ENCODE results near the gene SLC17A5.
"Not testable (repeated sequence)": the region's sequence is repeated elsewhere in the genome, so short reads cannot be mapped to it uniquely, and the experiment has no call there.

The SLC17A5 gene

DNA sequence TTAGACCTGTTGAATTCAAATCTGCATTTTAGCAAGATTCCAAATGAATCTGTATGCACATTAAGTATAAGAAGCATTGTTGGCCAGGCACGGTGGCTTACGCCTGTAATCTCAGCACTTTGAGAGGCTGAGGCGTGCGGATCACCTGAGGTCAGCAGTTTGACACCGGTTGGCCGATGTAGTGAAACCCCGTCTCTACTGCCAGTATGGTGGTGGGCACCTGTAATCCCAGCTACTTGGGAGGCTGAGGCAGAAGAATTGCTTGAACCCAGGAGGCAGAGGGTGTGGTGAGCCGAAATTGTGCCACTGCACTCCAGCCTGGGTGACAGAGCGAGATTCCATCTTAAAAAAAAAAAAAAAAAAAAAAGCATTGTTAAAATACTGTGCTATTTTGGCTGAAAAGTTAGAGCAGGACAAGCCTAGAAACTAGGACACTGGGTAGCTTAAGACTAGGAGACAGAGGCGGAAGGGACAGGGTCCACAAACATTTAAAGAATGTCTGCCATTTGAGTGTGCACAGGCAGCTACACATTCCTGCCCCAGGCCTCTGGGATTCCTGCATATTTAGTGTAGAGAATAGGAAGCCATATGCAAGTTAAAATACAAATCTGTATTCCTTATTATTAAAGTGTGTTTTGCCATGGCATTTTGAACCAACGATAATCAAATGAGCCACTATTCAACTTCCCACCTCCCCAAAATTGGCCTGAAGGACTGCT, 87.9 kb downstream of the SLC17A5 start:
- no peak for DNase-seq

DNA sequence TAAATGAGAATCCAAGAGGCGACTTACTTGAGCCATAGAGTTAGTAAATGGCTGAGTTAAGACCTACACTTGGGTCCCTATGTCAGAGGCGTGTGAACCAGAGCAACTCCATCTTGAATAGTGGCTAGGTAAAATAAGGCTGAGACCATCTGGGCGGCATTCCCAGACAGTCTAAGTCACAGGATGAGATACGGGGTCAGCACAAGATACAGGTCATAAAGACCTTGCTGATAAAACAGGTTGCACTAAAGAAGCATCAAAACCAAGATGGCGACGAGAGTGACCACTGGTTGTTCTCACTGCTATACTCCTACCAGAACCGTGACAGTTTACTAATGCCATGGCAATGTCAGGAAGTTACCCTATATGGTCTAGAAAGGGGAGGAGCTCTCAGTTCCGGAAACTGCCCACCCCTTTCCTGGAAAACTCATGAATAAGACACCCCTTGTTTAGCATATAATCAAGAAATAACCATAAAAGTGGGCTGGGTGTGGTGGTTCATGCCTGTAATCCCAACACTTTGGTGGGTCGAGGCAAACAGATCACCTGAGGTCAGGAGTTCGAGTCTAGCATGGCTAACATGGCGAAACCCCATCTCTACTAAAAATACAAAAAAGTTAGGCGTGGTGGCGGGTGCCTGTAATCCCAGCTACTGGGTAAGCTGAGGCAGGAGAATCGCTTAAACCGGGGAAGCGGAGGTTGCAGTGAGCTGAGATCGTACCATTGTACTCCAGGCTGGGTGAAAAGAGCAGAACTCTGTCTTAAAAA, 89.0 kb downstream of the SLC17A5 start:
- no peak for DNase-seq

DNA sequence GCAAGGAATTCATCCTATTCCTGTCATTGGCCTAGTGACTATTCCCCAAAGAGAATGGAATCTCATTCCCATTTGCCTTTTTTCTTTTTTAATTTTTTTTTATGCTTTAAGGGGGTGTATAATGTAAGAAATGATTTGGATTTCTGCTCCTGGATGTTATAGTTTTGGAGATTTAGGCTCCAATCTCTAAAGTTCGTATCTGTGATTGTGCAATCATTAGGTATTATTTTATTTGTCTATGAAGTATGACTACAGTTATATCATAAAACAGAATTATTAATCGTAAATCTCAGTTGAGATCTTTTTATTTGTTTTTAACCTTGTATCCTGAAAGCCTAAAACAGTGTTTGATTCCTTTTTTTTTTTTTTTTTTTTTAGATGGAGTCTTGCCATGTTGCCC, 91.2 kb downstream of the SLC17A5 start:
- no peak for DNase-seq

DNA sequence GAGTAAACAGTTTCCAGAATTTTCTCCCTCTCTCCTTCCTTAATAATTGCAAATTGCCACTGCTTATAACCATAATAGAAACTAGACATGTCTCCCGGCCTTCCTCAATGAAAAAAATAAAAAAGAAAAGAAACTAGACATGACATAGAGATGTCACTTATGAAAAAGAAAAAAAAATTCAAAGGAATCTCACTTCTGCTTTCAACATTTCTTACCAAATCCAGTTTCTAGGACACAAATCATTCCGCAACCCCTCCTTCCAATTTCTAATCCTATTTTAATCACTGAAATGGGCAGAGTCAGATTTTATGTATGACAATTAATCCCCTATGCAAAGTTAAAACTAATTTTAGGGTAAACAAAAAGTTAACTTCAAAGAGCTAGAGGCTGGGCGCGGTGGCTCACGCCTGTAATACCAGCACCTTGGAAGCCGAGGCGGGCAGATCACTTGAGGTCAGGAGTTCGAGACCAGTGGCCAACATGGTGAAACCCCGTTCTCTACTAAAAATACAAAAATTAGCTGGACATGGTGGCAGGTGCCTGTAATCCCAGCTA, 92.9 kb downstream of the SLC17A5 start:
- no peak for DNase-seq

DNA sequence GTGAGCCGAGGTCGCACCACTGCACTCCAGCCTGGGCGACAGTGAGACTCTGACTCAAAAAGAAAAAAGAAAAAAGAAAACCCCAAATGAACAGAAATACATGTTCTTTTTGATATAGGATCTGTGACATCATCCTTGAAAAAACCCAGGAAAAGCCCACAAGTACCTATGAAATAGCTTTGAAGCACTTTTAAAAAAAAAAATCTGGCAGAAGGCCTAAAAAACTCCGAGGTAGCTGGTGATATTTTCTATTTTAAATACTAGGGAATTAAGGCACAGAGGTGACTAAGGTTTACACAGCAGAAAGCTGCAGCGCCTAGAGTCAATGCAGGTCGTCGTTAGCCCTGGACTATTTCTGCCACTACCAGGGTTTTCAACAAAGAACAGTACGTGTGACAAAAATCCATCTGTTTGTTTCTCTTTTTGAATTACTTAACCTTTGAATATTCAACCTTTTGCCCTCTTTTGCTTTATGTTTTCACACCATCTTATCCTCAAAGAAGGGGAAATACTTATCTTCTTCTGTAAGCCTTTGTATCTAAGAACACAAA, 93.5 kb downstream of the SLC17A5 start:
- DNase-seq = no peak

DNA sequence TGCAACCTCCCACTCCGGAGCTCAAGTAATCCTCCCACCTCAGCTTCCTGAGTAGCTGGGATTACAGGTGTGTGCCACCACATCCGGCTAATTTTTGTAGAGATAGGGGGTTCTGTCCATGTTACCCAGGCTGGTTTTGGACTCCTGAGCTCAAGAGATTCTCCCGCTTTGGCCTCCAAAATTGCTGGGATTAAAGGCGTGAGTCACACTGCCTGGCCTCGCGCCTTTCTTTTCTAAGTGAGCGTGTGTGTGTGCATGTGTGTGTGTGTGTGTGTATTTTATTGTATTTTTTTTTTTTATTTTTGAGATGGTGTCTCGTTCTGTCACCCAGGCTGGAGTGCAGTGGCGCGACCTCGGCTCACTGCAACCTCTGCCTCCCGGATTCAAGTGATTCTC, 94.4 kb downstream of the SLC17A5 start:
- DNase-seq = not testable (repeated sequence)

DNA sequence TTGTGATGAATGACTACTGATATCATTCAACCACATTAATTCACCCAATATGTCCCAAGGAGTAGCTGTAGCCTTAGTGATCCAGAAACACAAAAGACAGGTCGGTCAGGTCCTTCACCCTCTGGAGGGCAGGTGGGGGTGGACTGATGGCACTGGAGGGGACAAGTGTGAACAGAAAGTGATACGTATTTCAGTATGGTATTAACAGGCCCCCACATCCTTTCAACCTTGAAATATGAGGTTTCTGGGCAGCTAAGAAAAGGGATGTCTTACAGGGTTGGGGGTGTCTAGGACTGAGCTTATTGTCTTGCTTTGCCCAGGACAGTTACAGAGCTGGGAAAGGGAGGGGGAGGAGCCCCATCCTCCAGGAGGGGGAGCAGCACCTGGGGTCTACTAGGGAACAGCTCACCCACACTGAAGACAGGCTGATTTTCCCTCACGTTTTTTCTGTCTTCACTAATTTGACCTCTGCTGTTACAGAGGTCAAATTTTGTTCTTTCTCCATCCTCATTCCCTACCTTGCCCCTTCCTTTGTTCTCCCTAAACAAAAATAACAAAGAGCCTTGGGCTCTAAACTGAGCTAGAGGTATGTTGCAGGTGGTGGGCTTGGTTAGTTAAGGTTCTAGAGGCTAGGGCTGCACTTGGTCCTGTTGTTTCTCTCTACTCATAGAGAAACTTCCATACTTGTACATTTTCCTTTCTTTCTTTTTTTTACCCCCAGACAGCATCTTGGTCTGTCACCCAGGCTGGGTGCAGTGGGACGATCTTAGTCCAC, 95.0 kb downstream of the SLC17A5 start:
- DNase-seq = no peak

DNA sequence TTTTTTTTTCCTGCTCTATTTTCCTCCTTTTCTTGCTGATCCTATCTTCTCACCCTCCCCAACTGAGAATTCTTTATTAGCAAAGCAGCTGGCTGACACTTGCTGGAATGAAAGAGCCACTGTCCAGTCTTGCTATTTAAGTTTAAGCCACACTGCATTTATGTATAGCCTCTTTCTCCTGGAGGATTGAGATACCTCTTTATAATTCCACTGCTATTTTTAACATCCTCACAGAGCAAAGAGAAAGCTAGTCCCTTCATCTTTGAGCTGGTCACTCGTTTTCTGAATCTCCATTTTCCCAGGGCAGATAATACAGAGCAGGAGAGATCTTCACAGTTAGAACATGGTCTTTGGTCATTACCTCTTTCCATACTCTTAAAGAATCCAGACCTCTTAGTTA, 97.0 kb downstream of the SLC17A5 start:
- no peak for DNase-seq

DNA sequence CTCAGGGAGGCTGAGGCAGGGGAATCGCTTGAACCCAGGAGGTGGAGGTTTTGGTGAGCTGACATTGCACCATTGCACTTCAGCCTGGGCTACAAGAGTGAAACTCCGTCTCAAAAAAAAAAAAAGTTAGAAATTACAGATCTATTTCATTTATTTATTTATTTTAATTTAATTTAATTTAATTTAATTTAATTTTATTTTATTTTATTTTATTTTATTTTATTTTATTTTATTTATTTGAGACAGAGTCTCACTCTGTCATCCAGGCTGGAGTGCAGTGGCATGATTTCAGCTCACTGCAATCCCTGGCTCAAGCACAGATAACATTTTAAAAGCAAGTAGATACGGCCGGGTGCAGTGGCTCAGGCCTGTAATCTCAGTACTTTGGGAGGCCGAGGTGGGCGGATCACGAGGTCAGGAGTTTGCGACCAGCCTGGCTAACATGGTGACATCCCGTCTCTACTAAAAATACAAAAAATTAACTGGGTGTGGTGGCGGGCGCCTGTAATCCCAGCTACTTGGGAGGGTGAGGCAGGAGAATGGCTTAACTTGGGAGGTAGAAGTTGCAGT, 98.3 kb downstream of the SLC17A5 start:
- DNase-seq = not testable (repeated sequence)

DNA sequence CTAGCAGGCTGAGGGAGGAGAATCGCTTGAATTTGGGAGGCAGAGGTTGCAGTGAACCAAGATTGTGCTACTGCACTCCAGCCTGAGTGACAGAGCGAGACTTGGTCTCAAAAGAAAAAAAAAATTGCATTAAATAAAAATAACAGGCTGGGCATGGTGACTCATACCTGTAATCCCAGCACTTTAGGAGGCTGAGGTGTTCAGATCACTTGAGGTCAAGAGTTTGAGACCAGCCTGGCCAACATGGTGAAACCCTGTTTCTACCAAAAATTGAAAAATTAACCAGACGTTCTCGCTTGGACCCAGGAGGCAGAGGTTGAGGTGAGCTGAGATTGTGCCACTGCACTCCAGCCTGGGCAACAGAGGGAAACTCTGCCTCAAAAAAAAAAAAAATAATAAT, 102.7 kb downstream of the SLC17A5 start:
- not testable (repeated sequence) for DNase-seq

DNA sequence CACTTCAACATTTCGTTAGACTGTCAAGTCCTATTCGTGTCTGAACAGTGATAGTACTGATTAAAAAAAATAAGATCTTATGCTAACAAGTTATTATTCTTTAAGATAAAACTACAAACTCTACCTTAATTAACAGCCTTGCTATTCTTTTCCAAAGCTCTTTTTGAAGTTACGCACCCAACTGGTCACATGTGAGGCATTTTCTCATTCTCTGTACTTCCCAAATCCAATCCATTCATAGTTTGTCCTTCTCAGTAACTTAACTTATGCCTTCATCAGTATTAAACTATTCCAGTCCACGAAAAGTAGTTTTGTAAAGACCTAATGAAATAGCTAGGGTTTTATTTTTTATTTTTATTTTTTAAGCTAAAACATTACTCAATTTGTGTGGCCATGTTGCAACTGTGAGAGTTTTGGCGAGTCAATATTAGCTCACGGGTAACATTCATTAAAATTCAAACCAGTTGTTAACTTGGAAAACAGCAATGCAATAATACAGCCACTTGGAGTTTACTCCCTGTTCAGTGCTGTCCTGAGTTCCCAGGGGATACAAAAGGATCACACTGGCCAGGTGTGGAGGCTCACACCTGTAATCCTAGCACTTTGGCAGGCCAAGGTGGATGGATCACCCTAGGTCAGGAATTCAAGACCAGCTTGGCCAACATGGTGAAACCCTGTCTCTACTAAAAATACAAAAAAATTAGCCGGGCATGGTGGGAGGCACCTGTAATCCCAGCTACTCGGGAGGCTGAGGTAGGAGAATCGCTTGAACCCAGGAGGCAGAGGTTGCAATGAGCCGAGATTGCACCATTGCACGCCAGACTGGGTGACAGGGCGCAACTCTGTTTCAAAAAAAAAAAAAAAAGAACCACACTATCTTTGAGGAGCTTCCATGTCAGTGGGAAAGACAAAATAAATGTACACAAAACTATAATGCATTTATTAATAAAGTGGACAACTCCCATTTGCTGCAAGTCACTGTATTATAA, 105.0 kb downstream of the SLC17A5 start:
- no peak for DNase-seq

DNA sequence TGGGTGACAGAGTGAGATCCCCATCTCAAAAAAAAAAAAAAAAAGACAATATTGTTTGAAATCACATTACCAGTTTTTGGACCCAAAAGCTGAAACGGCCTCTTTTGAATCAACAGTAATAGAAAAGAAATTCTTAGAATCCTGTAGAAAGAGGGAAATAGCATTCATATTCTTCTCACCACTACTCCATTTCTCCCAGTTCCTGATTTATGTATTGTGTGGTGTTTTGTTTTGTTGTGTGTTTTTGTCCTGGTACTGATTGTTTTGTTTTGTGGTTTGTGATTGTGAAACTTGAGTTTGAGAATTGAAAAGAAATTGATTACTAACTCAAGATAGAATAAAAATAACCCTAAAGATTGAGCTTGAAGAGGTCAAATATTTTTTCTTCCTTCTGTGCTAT, 106.8 kb downstream of the SLC17A5 start:
- DNase-seq = no peak

Data from activated T-cell treated with anti-CD3 and anti-CD28 coated beads, Interleukin-2, amount 50 U/mL, for 1 hour (primary cell).